CD4-positive, alpha-beta T cell treated with Interleukin-12 subunit alpha and Interleukin-12 subunit beta, for 1 hour (primary cell): ENCODE results near the gene AKAP10.
"Not testable (repeated sequence)": the region's sequence is repeated elsewhere in the genome, so short reads cannot be mapped to it uniquely, and the experiment has no call there.

Experiments
- DNase-seq: peaks from one replicate; pipeline ENCODE4 v3.0.0-alpha.2; 2020

The AKAP10 gene

GRCh38 chr17:19977293-19978208 is at the start of gene AKAP10:
AKAP10 (minus strand) TSS chr17:19977828; CDS start chr17:19977679, 149 bp downstream.
- DNase-seq = peak; percentile 93

- DNase-seq = no peak
These were observed 49.3 kb upstream of the AKAP10 start for GRCh38 chr17:20026960-20027359.

GRCh38 chr17:20022701-20023100 is 45.1 kb upstream of the AKAP10 start:
- DNase-seq = no peak

- DNase-seq = not testable (repeated sequence)
These were observed 38.9 kb upstream of the AKAP10 start for GRCh38 chr17:20016475-20016992.

GRCh38 chr17:20012017-20012536 is 34.4 kb upstream of the AKAP10 start:
- no peak for DNase-seq

- DNase-seq = no peak
These were observed 33.3 kb upstream of the AKAP10 start for GRCh38 chr17:20010936-20011335.

- peak; percentile 24 for DNase-seq
These were observed 32.7 kb upstream of the AKAP10 start for GRCh38 chr17:20010099-20010863.

GRCh38 chr17:20009302-20010098 is 31.9 kb upstream of the AKAP10 start, which contains the start of gene SPECC1:
SPECC1 (plus strand) TSS chr17:20009359; CDS start chr17:20096652, 87,293 bp downstream.
- DNase-seq = peak; percentile 89

GRCh38 chr17:20009052-20009301 is 31.3 kb upstream of the AKAP10 start:
- DNase-seq = no peak

GRCh38 chr17:20008242-20009051 is 30.8 kb upstream of the AKAP10 start:
- no peak for DNase-seq

- DNase-seq = no peak
These were observed 18.9 kb upstream of the AKAP10 start for GRCh38 chr17:19996502-19996901.

- no peak for DNase-seq
These were observed 18.5 kb upstream of the AKAP10 start for GRCh38 chr17:19996086-19996485.

- peak; percentile 81 for DNase-seq
These were observed 15.4 kb upstream of the AKAP10 start for GRCh38 chr17:19992803-19993713.

- DNase-seq = no peak
These were observed 13.7 kb upstream of the AKAP10 start for GRCh38 chr17:19991252-19991885.

- DNase-seq = no peak
These were observed 10.3 kb upstream of the AKAP10 start for GRCh38 chr17:19987897-19988296.

GRCh38 chr17:19986941-19987861 is 9.6 kb upstream of the AKAP10 start:
- DNase-seq = no peak

- DNase-seq = no peak
These were observed 2.5 kb upstream of the AKAP10 start for GRCh38 chr17:19979917-19980770.

- DNase-seq = no peak
These were observed 1.2 kb upstream of the AKAP10 start for GRCh38 chr17:19978805-19979211.
